Activated naive CD8-positive, alpha-beta T cell (primary cell): Measurements from ENCODE around the gene NOSTRIN.

Source experiments
- H3K27ac Mint-ChIP-seq: one replicate; pipeline ENCODE4 v1.8.0; 2021; ENCODE audit warnings: mixed read lengths
- H3K27me3 Mint-ChIP-seq: one replicate; pipeline ENCODE4 v1.8.0; 2021; ENCODE audit warnings: mixed read lengths
- H3K36me3 Mint-ChIP-seq: one replicate; pipeline ENCODE4 v1.8.0; 2021; ENCODE audit warnings: mixed read lengths
- H3K4me1 Mint-ChIP-seq: one replicate; pipeline ENCODE4 v1.8.0; 2021; ENCODE audit warnings: low read depth, mixed read lengths
- H3K4me3 Mint-ChIP-seq: one replicate; pipeline ENCODE4 v1.8.0; 2021; ENCODE audit warnings: mild to moderate bottlenecking, mixed read lengths
- H3K9me3 Mint-ChIP-seq: one replicate; pipeline ENCODE4 v1.8.0; 2021; ENCODE audit warnings: low read depth, mixed read lengths

NOSTRIN gene

GRCh38 chr2:168821992-168822391, 19.6 kb downstream of the NOSTRIN start:
- Mint-ChIP-seq H3K27ac (no peak overlapping the region), H3K9me3 (no peaks in the 10 kb centered on the region), H3K36me3 (no peaks in the 10 kb centered on the region), H3K4me3 (no peak overlapping the region), H3K4me1 (no peaks in the 10 kb centered on the region), H3K27me3 (no peaks in the 10 kb centered on the region)

- no peak overlapping the region for H3K4me3 Mint-ChIP-seq
- no peaks in the 10 kb centered on the region for H3K9me3 Mint-ChIP-seq
- H3K36me3 Mint-ChIP-seq = no peaks in the 10 kb centered on the region
- no peaks in the 10 kb centered on the region for H3K27me3 Mint-ChIP-seq
- H3K27ac Mint-ChIP-seq = no peak overlapping the region
- no peaks in the 10 kb centered on the region for H3K4me1 Mint-ChIP-seq
Measured at GRCh38 chr2:168825126-168825525, 22.7 kb downstream of the NOSTRIN start.

DNA sequence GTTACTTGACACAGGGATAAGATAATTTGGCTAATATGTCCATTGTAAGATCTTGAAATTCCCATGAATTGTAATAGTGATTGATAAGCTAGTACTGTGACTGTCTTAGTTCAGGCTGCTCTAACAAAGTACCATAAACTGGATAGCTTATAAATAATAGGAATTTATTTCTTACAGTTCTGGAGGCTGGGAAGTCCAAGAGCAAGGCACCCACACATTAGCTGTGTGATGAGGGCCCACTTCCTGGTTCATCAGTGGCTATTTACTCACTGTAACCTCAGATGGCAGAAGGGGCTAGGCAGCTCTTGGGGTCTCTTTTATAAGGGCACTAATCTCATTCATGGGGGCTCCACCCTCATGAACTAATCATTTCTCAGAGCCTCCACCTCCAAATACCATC, 28.5 kb downstream of the NOSTRIN start:
- H3K4me3 Mint-ChIP-seq = no peak overlapping the region
- no peaks in the 10 kb centered on the region for H3K4me1 Mint-ChIP-seq
- H3K36me3 Mint-ChIP-seq = peaks cover 2% of the 10 kb centered on the region
- no peak overlapping the region for H3K27ac Mint-ChIP-seq
- no peaks in the 10 kb centered on the region for H3K27me3 Mint-ChIP-seq
- peaks cover 3% of the 10 kb centered on the region for H3K9me3 Mint-ChIP-seq

- peaks cover 3% of the 10 kb centered on the region for H3K9me3 Mint-ChIP-seq
- H3K36me3 Mint-ChIP-seq = peaks cover 2% of the 10 kb centered on the region
- H3K4me1 Mint-ChIP-seq = no peaks in the 10 kb centered on the region
- no peaks in the 10 kb centered on the region for H3K27me3 Mint-ChIP-seq
- H3K27ac Mint-ChIP-seq = no peak overlapping the region
- no peak overlapping the region for H3K4me3 Mint-ChIP-seq
Measured at GRCh38 chr2:168831662-168832061, 29.2 kb downstream of the NOSTRIN start.

DNA sequence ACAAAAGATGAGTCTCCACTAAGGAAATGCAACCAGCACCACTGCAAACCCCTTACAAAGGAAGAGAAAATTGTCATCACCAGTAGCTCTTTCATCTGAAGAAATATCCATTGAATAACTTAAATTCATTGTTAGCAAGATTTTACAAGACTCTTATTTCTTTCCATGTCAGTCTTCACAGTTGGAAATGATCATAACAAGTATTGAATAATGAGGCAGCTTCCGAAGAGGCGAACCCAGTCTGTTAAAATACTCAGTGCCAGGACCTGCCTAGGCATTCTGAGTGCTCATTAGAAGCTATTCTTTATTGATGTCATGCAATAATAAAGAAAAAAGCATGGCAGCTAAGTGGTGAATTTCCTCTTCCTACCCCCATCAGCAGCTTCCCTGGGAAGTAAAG, 33.5 kb downstream of the NOSTRIN start:
- Mint-ChIP-seq H3K4me1 (no peaks in the 10 kb centered on the region), H3K36me3 (peaks cover 7% of the 10 kb centered on the region), H3K27ac (no peak overlapping the region), H3K27me3 (no peaks in the 10 kb centered on the region), H3K9me3 (no peaks in the 10 kb centered on the region), H3K4me3 (no peak overlapping the region)

GRCh38 chr2:168841445-168841844, 39.0 kb downstream of the NOSTRIN start:
- Mint-ChIP-seq H3K4me1 (no peaks in the 10 kb centered on the region), H3K9me3 (no peaks in the 10 kb centered on the region), H3K36me3 (peaks cover 6% of the 10 kb centered on the region), H3K27me3 (no peaks in the 10 kb centered on the region), H3K4me3 (no peak overlapping the region), H3K27ac (no peak overlapping the region)

DNA sequence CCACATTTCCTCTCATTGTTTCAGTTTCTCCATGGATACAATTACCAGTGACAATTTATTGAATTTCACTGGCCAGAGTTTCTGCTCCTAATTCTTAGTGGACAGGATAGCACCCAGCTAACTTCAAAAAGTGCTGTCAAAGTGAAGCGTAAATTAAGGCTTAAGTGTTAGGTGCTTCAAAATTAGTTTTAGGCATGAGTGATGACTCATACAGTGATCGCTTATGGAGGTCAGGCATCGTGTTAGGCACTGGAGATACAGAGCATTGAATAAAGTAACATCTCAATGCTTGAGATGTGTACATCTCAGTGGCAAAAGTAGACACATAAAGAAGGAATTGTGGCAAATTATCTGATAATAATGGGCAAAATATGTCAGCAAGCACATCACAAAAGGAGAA, 40.8 kb downstream of the NOSTRIN start:
- Mint-ChIP-seq H3K9me3 (no peaks in the 10 kb centered on the region), H3K36me3 (peaks cover 6% of the 10 kb centered on the region), H3K27ac (no peak overlapping the region), H3K4me3 (no peak overlapping the region), H3K4me1 (no peaks in the 10 kb centered on the region), H3K27me3 (no peaks in the 10 kb centered on the region)

DNA sequence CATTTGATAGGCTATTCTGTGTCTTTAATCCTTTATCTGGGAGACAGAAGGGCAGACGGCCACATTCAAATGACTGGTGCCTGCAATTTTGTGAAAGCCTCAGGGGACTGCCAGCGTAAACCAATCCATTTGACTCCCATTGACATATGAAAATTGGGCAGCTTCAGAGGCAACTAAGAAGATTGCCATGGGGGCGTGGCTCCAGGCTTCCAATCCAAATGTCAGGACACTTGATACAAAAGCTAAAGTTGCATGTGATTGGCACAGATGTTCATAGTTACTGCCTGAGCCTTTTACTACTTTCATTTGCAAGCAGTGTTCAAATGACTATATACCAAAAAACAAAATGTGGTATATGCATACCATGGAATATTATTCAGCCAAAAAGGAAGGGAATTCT, 45.8 kb downstream of the NOSTRIN start:
- no peaks in the 10 kb centered on the region for H3K27me3 Mint-ChIP-seq

DNA sequence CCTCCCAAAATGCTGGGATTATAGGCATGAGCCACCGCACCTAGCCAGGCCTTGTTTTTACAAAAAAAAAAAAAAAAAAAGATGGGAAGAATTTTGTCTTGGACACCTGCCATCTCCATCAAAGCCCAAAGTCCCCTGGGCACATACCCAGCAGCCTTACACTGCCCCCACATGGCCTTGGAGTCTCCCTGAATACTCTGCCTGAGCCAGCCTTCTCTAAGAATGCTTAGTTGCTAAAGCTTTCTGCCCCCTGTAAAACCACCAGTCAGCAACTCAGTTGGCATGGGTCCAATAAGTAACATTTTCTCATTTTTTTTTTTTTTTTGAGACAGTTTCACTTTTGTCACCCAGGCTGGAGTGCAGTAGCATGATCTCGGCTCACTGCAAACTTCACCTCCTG, 47.2 kb downstream of the NOSTRIN start:
- Mint-ChIP-seq H3K27me3 (no peaks in the 10 kb centered on the region), H3K9me3 (no peaks in the 10 kb centered on the region), H3K4me1 (no peaks in the 10 kb centered on the region), H3K27ac (no peak overlapping the region), H3K4me3 (no peak overlapping the region), H3K36me3 (no peaks in the 10 kb centered on the region)

More for the DNA sequence above, 45.8 kb downstream of the NOSTRIN start:
- Mint-ChIP-seq H3K4me3 (no peak overlapping the region), H3K36me3 (no peaks in the 10 kb centered on the region), H3K4me1 (no peaks in the 10 kb centered on the region), H3K9me3 (no peaks in the 10 kb centered on the region), H3K27ac (no peak overlapping the region)

DNA sequence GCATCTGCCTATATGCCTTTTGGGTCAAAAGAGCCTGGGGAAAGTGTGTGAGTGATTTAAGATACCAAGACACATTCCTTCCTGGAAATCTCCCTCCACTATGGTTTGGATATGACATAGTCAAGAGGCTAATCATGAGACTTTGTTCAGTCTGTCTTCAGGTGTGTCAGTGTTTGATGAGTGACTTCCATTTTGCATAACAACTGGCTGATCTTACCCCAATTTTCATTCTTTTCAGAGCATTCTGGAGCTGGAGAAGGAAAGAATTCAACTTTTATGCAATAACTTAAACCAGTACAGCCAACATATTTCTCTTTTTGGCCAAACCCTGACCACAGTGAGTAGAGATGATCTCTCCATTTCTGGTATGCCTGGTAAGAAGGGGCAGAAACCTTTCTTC, 48.4 kb downstream of the NOSTRIN start:
- Mint-ChIP-seq H3K4me3 (no peak overlapping the region), H3K27ac (no peak overlapping the region), H3K4me1 (no peaks in the 10 kb centered on the region), H3K36me3 (no peaks in the 10 kb centered on the region), H3K9me3 (no peaks in the 10 kb centered on the region), H3K27me3 (no peaks in the 10 kb centered on the region)

GRCh38 chr2:168851674-168852320, 49.4 kb downstream of the NOSTRIN start:
- Mint-ChIP-seq H3K4me3 (no peak overlapping the region), H3K36me3 (no peaks in the 10 kb centered on the region), H3K4me1 (no peaks in the 10 kb centered on the region), H3K27ac (no peak overlapping the region), H3K27me3 (no peaks in the 10 kb centered on the region), H3K9me3 (no peaks in the 10 kb centered on the region)

- H3K27me3 Mint-ChIP-seq = no peaks in the 10 kb centered on the region
- H3K4me3 Mint-ChIP-seq = no peak overlapping the region
- H3K9me3 Mint-ChIP-seq = no peaks in the 10 kb centered on the region
- H3K36me3 Mint-ChIP-seq = no peaks in the 10 kb centered on the region
- H3K27ac Mint-ChIP-seq = no peak overlapping the region
- H3K4me1 Mint-ChIP-seq = no peaks in the 10 kb centered on the region
Measured at GRCh38 chr2:168852481-168852880, 50.0 kb downstream of the NOSTRIN start.

- H3K36me3 Mint-ChIP-seq = no peaks in the 10 kb centered on the region
- no peak overlapping the region for H3K4me3 Mint-ChIP-seq
- H3K27ac Mint-ChIP-seq = no peak overlapping the region
- no peaks in the 10 kb centered on the region for H3K4me1 Mint-ChIP-seq
- no peaks in the 10 kb centered on the region for H3K9me3 Mint-ChIP-seq
- no peaks in the 10 kb centered on the region for H3K27me3 Mint-ChIP-seq
Measured at GRCh38 chr2:168853471-168853870, 51.0 kb downstream of the NOSTRIN start.

DNA sequence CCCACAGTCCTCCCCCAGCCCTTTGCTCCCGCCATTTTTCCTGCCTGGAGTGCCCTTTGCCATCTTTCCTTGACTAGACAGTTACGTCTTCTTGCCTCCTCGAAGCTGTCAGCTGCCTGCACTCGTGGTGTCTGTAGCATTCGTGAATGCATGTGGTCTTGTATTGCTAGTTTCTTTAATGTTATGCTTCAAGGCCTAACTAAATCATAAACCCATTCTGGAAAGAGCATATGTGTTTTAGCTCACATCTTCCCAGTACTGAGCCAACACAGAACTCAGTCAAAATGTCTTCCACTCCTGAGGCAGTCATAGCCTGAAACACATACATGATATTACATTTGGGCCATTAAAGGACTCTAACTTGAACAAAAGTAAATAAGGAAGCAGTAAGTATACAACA, 52.2 kb downstream of the NOSTRIN start:
- no peak overlapping the region for H3K4me3 Mint-ChIP-seq
- no peak overlapping the region for H3K27ac Mint-ChIP-seq
- no peaks in the 10 kb centered on the region for H3K9me3 Mint-ChIP-seq
- no peaks in the 10 kb centered on the region for H3K36me3 Mint-ChIP-seq
- no peaks in the 10 kb centered on the region for H3K4me1 Mint-ChIP-seq
- H3K27me3 Mint-ChIP-seq = no peaks in the 10 kb centered on the region

DNA sequence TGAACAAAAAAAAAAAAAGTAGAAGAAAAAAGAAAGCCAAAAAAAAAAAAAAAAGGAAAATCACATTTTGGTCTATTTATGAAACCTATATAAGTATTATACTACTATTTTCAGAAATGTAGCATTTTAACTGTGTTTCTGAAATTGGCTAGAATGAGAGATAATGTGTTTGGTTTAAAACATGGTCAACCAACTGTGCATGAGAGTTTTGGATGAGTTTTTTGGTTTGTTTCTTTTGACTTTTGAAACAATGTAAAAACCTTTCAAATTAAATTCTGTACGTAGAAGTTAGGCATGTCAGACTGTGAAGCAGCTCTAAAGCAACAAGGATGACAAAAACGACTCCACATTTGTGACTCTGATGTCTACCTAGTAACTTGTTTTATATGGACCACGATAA, 53.2 kb downstream of the NOSTRIN start:
- Mint-ChIP-seq H3K9me3 (no peaks in the 10 kb centered on the region), H3K36me3 (no peaks in the 10 kb centered on the region), H3K4me1 (no peaks in the 10 kb centered on the region), H3K27me3 (no peaks in the 10 kb centered on the region), H3K27ac (no peak overlapping the region), H3K4me3 (no peak overlapping the region)

DNA sequence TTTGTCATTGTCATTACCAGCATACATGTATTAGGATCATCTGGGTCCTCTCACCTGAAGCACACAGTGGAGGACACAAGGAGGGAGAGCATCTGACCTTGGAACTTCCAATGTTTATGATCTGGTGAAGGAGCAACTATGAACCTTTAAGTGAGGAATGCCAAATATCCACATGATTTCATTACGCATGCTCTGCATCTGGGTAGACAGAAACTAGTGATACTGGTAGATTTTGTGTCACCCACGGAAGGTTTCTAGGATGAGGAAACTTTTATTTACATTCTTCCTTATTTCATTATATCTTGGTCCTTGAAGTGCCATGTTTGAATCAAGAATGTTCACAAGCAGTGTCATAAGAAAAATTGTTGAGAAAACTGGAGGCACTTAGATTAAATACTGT, 55.7 kb downstream of the NOSTRIN start:
- Mint-ChIP-seq H3K9me3 (no peaks in the 10 kb centered on the region), H3K36me3 (peaks cover under 1% of the 10 kb centered on the region), H3K4me3 (no peak overlapping the region), H3K27ac (no peak overlapping the region), H3K4me1 (no peaks in the 10 kb centered on the region), H3K27me3 (no peaks in the 10 kb centered on the region)
